GM21447 (cell line): ENCODE data around the gene PAFAH1B2.
A peak's percentile ranks its signal among the peaks of the same experiment; 100 is the strongest.
"Not testable (repeated sequence)": the region's sequence is repeated elsewhere in the genome, so short reads cannot be mapped to it uniquely, and the experiment has no call there.

Experiments
- ATAC-seq: cut with Tn5 transposase; IDR thresholded peaks from one replicate; pipeline ENCODE4 v1.9.1; 2021; ENCODE audit not compliant: unreplicated experiment

Gene PAFAH1B2

GRCh38 chr11:117143871-117144476 is at the start of gene PAFAH1B2:
Gene PAFAH1B2, plus strand, starts transcription at chr11:117144287. Its CDS starts 8,161 bp downstream, at chr11:117152448.
- peak; percentile 97 for ATAC-seq

- ATAC-seq: no peak
These were observed 49.3 kb upstream of the PAFAH1B2 start for GRCh38 chr11:117094776-117095175.

- no peak for ATAC-seq
These were observed 48.6 kb upstream of the PAFAH1B2 start for GRCh38 chr11:117095284-117096161.

GRCh38 chr11:117096201-117096991 is 47.7 kb upstream of the PAFAH1B2 start:
- ATAC-seq: peak; percentile 39

GRCh38 chr11:117097014-117097388 is 47.1 kb upstream of the PAFAH1B2 start:
- ATAC-seq: no peak

GRCh38 chr11:117097389-117098268 is 46.5 kb upstream of the PAFAH1B2 start:
- peak; percentile 23 for ATAC-seq

- ATAC-seq: peak; percentile 56
These were observed 45.5 kb upstream of the PAFAH1B2 start, which contains the start of gene SIK3 for GRCh38 chr11:117098269-117099232. Gene SIK3, minus strand, starts transcription at chr11:117098428. Its CDS starts 13 bp downstream, at chr11:117098415.

GRCh38 chr11:117099696-117100095 is 44.4 kb upstream of the PAFAH1B2 start:
- ATAC-seq: no peak

GRCh38 chr11:117100556-117100955 is 43.5 kb upstream of the PAFAH1B2 start:
- no peak for ATAC-seq

- ATAC-seq: no peak
These were observed 36.1 kb upstream of the PAFAH1B2 start for GRCh38 chr11:117107701-117108590.

GRCh38 chr11:117110294-117110950 is 33.7 kb upstream of the PAFAH1B2 start:
- ATAC-seq: no peak

- not testable (repeated sequence) for ATAC-seq
These were observed 31.6 kb upstream of the PAFAH1B2 start for GRCh38 chr11:117112497-117112896.

GRCh38 chr11:117112939-117113338 is 31.1 kb upstream of the PAFAH1B2 start:
- ATAC-seq: not testable (repeated sequence)

GRCh38 chr11:117117681-117118080 is 26.4 kb upstream of the PAFAH1B2 start:
- no peak for ATAC-seq

- ATAC-seq: no peak
These were observed 22.9 kb upstream of the PAFAH1B2 start for GRCh38 chr11:117121176-117121575.

- no peak for ATAC-seq
These were observed 21.5 kb upstream of the PAFAH1B2 start for GRCh38 chr11:117122556-117122955.

- no peak for ATAC-seq
These were observed 17.7 kb upstream of the PAFAH1B2 start for GRCh38 chr11:117126223-117126965.
